Fibroblast of lung (primary cell): Measurements from ENCODE around the gene ULBP2.

ENCODE experiments used
- CTCF ChIP-seq, 2 donors: IDR thresholded peaks in 1 of 2; conservative IDR thresholded peaks in 1 of 2; 1 replicate in 1 of 2; 2 replicates in 1 of 2; pipeline ENCODE4 v1.5.1; 2011 to 2012; ENCODE audit warnings: low read length in 2 of 2, control low read depth in 1 of 2, inconsistent platforms in 1 of 2, low read depth in 1 of 2, mild to moderate bottlenecking in 1 of 2
- EZH2 ChIP-seq: IDR thresholded peaks from 2 replicates; pipeline ENCODE4 v1.5.1; 2012; ENCODE audit warnings: low read length, control low read depth, mild to moderate bottlenecking; ENCODE audit errors: missing control alignments

DNA sequence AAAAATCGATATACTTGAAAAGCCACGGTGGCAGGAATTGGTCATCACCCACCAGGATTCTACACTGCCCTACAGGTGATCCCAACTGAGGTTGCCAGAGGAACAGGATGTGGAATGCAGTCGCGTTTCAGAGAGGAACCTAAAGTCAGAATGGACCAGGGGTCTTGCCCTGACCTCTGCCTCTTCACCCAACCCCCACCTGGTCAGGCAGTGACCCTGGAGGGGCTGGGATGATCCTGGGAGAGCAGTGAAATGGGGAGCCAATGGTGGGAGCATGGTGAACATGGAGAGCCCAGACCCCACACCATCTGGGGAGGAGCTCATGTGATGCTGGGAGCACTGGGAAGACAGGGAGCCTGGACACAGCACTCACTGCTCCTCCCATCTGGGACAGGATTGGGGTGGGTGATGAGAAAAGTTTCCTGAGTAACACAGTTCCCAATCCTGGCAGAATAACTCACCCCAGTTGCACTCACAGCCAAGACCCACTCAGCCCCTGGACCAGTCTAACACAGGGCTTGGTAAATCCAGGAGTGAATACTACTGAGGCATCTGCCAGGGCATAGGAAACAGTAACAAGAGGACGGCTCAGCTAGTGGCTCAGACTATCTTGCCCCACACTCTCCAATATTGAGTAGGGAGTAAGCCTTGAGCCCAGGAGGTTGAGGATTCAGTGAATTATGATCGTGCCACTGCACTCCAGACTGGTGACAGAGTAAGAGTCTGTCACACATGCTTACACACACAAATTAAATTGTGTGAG lies 1.7 kb upstream of the ULBP2 start:
- no peak for TF ChIP-seq CTCF (conservative IDR thresholded peaks at IDR 0.05 in 1 of 2, IDR thresholded peaks at IDR 0.05 in 1 of 2; ENCODE audit: low read depth in 1 of 2, low read length in 2 of 2)
- TF ChIP-seq EZH2 = no peak
